HepG2 (cell line): ENCODE results near the gene LRRC25. TPM values are rescaled to one million over a fixed set of nuclear protein-coding genes. Genes with fewer than 3 reads are reported as not detected.
A peak's percentile ranks its signal among the peaks of the same experiment; 100 is the strongest.

ENCODE experiments used
- GLMP ChIP-seq: sonication (generic); formaldehyde crosslinking; IDR thresholded peaks from 2 replicates; pipeline ENCODE4 v1.9.0; 2021; ENCODE audit warnings: missing genetic modification reagents, mild to moderate bottlenecking, borderline replicate concordance
- MAZ ChIP-seq, 2 experiments: sonication (generic) in 1 of 2; formaldehyde crosslinking in 1 of 2; IDR thresholded peaks; 2 replicates each; pipeline versions ENCODE4 v1.5.0 to v1.6.1; 2012 to 2020; ENCODE audit warnings: low read depth in 2 of 2, mild to moderate bottlenecking in 2 of 2, borderline replicate concordance in 1 of 2, improper control_type of control experiment in 1 of 2, low read length in 1 of 2, missing genetic modification reagents in 1 of 2, moderate library complexity in 1 of 2
- MIER2 ChIP-seq: IDR thresholded peaks from 2 replicates; pipeline ENCODE4 v1.6.1; 2016; ENCODE audit warnings: missing biosample characterization, missing genetic modification reagents
- NFYB ChIP-seq: sonication (generic); formaldehyde crosslinking; IDR thresholded peaks from 2 replicates; pipeline ENCODE4 v1.4.0; 2020; ENCODE audit warnings: missing genetic modification reagents
- NR2C2 ChIP-seq: sonication (generic); formaldehyde crosslinking; IDR thresholded peaks from 2 replicates; pipeline ENCODE4 v1.4.0; 2020; ENCODE audit warnings: missing genetic modification reagents, mild to moderate bottlenecking, moderate library complexity, borderline replicate concordance
- RARA ChIP-seq: IDR thresholded peaks from 2 replicates; pipeline ENCODE4 v1.6.1; 2016; ENCODE audit warnings: missing genetic modification reagents, missing compliant biosample characterization
- ZC3H13 ChIP-seq: sonication (generic); formaldehyde crosslinking; IDR thresholded peaks from 2 replicates; pipeline ENCODE4 v1.8.1; 2023; ENCODE audit warnings: mild to moderate bottlenecking, missing genetic modification reagents, moderate library complexity
- ZMAT3 ChIP-seq: sonication (generic); formaldehyde crosslinking; conservative IDR thresholded peaks from 2 replicates; pipeline ENCODE4 v1.7.0; 2021; ENCODE audit warnings: missing genetic modification reagents
- ZNF207 ChIP-seq: fragments of 450-650 bp; IDR thresholded peaks from 2 replicates; pipeline ENCODE4 v1.6.1; 2016; ENCODE audit warnings: antibody characterized with exemption, borderline replicate concordance
- ZNF446 ChIP-seq: sonication (generic); formaldehyde crosslinking; IDR thresholded peaks from 2 replicates; pipeline ENCODE4 v1.5.0; 2020; ENCODE audit warnings: mild to moderate bottlenecking, missing genetic modification reagents
- ZNF646 ChIP-seq: sonication (generic); formaldehyde crosslinking; IDR thresholded peaks from 2 replicates; pipeline ENCODE4 v1.9.0; 2021; ENCODE audit warnings: mild to moderate bottlenecking, missing genetic modification reagents
- polyA plus RNA-seq, 8 experiments: library from polyadenylated mRNA; depleted of rRNA in 3 of 8; stranded (reverse) in 7 of 8; unstranded in 1 of 8; fragments of >200 nt; fragmentation: Illumina TruSeq in 4 of 8; extraction: Trizol in 4 of 8; gene quantifications; 2 replicates each; pipeline versions ENCODE4 v1.2.1 to v1.2.3, GENCODE V29; 2011 to 2016; ENCODE audit warnings: low read depth in 4 of 8, missing spikeins in 1 of 8, mixed read lengths in 1 of 8; ENCODE audit not compliant: insufficient read depth in 1 of 8
- total RNA-seq, 5 experiments: library from RNA; depleted of rRNA; stranded (reverse); fragments of >200 nt; fragmentation: Illumina TruSeq; extraction: Trizol; gene quantifications; 2 replicates each; pipeline ENCODE4 v1.2.3, GENCODE V29; 2016; ENCODE audit warnings: low read depth in 1 of 5
- TF ChIP-seq, protein P1 (sequence below): sonication (generic); formaldehyde crosslinking; IDR thresholded peaks from 2 replicates; pipeline ENCODE4 v1.5.0; 2020; ENCODE audit warnings: mild to moderate bottlenecking, missing genetic modification reagents
- TF ChIP-seq, protein P2 (sequence below), 2 experiments: sonication (generic) in 1 of 2; formaldehyde crosslinking in 1 of 2; IDR thresholded peaks; 2 replicates each; pipeline versions ENCODE4 v1.4.0 to v1.6.1; 2016 to 2020; ENCODE audit warnings: borderline replicate concordance in 1 of 2, low read depth in 1 of 2, mild to moderate bottlenecking in 1 of 2, missing genetic modification reagents in 1 of 2

Gene LRRC25
- total and polyA plus RNA-seq, 2 of the 13 experiments (the other 11 are each of a cell fraction or from before 2014, with no cell fraction given), result 0.13 to 0.53 TPM

GRCh38 chr19:18386543-18387271, 10.7 kb downstream of the LRRC25 start (continued):
- TF ChIP-seq ZNF646 (CRISPR knock-in tag) (no peak), ZMAT3 (CRISPR knock-in tag) (no peak), MIER2 (CRISPR knock-in tag) (no peak), ZC3H13 (peak; percentile 25; the same call in 1 of the 2 replicates), NR2C2 (no peak), NFYB (CRISPR knock-in tag) (no peak), RARA (no peak), ZNF207 (no peak), GLMP (CRISPR knock-in tag) (no peak), ZNF446 (CRISPR knock-in tag) (no peak), MAZ (IDR thresholded peaks at IDR 0.05; ENCODE audit: borderline replicate concordance, low read depth, low read length) (no peak), MAZ (CRISPR knock-in tag; IDR thresholded peaks at IDR 0.05; ENCODE audit: low read depth) (peak; percentile 26; the same call in 1 of the 2 replicates)
- TF ChIP-seq, protein P1, sequence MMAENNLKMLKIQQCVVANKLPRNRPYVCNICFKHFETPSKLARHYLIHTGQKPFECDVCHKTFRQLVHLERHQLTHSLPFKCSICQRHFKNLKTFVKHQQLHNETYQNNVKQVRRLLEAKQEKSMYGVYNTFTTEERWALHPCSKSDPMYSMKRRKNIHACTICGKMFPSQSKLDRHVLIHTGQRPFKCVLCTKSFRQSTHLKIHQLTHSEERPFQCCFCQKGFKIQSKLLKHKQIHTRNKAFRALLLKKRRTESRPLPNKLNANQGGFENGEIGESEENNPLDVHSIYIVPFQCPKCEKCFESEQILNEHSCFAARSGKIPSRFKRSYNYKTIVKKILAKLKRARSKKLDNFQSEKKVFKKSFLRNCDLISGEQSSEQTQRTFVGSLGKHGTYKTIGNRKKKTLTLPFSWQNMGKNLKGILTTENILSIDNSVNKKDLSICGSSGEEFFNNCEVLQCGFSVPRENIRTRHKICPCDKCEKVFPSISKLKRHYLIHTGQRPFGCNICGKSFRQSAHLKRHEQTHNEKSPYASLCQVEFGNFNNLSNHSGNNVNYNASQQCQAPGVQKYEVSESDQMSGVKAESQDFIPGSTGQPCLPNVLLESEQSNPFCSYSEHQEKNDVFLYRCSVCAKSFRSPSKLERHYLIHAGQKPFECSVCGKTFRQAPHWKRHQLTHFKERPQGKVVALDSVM (CRISPR knock-in tag), result no peak; the same call in 1 of the 2 replicates
- TF ChIP-seq, protein P2, sequence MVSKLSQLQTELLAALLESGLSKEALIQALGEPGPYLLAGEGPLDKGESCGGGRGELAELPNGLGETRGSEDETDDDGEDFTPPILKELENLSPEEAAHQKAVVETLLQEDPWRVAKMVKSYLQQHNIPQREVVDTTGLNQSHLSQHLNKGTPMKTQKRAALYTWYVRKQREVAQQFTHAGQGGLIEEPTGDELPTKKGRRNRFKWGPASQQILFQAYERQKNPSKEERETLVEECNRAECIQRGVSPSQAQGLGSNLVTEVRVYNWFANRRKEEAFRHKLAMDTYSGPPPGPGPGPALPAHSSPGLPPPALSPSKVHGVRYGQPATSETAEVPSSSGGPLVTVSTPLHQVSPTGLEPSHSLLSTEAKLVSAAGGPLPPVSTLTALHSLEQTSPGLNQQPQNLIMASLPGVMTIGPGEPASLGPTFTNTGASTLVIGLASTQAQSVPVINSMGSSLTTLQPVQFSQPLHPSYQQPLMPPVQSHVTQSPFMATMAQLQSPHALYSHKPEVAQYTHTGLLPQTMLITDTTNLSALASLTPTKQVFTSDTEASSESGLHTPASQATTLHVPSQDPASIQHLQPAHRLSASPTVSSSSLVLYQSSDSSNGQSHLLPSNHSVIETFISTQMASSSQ (IDR thresholded peaks at IDR 0.05; ENCODE audit: low read depth), result no peak
- TF ChIP-seq, protein P2 (CRISPR knock-in tag; IDR thresholded peaks at IDR 0.05; ENCODE audit: borderline replicate concordance), result no peak
